ENCODE measurements around the gene UBE3C.

- TF ChIP-seq, protein P1, sequence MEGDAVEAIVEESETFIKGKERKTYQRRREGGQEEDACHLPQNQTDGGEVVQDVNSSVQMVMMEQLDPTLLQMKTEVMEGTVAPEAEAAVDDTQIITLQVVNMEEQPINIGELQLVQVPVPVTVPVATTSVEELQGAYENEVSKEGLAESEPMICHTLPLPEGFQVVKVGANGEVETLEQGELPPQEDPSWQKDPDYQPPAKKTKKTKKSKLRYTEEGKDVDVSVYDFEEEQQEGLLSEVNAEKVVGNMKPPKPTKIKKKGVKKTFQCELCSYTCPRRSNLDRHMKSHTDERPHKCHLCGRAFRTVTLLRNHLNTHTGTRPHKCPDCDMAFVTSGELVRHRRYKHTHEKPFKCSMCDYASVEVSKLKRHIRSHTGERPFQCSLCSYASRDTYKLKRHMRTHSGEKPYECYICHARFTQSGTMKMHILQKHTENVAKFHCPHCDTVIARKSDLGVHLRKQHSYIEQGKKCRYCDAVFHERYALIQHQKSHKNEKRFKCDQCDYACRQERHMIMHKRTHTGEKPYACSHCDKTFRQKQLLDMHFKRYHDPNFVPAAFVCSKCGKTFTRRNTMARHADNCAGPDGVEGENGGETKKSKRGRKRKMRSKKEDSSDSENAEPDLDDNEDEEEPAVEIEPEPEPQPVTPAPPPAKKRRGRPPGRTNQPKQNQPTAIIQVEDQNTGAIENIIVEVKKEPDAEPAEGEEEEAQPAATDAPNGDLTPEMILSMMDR (IDR thresholded peaks at IDR 0.05 in 8 of 11, conservative IDR thresholded peaks at IDR 0.05 in 3 of 11), result no peak
- TF ChIP-seq POLR2AphosphoS5 (IDR thresholded peaks at IDR 0.05), result peak in 2 of 3 donors; percentile 20 to 33
These were observed 179.4 kb downstream of the UBE3C start for GRCh38 chr7:157318015-157318706.

All from spleen (tissue), 7 donors.